A549 (cell line): ENCODE measurements around the gene PGPEP1.

Source experiments
- BHLHE40 ChIP-seq: IDR thresholded peaks from 2 replicates; pipeline ENCODE4 v1.6.1; 2012; ENCODE audit warnings: low read depth, low read length, inconsistent platforms
- EHMT2 ChIP-seq: fragments of 200-600 bp; sonication (generic); IDR thresholded peaks from 2 replicates; pipeline ENCODE4 v1.6.1; 2016; ENCODE audit warnings: antibody characterized with exemption, low read depth, mild to moderate bottlenecking, moderate library complexity
- JUN ChIP-seq, 2 experiments: fragments of >200 bp; sonication (Bioruptor Twin); formaldehyde crosslinking; IDR thresholded peaks; 2 replicates in 1 of 2; 3 replicates in 1 of 2; pipeline ENCODE4 v1.6.1; 2016 to 2017
- RAD21 ChIP-seq, 2 experiments: fragments of >200 bp in 1 of 2; sonication (Bioruptor Twin) in 1 of 2; formaldehyde crosslinking in 1 of 2; IDR thresholded peaks in 1 of 2; conservative IDR thresholded peaks in 1 of 2; 2 replicates in 1 of 2; 3 replicates in 1 of 2; pipeline ENCODE4 v1.6.1; 2012 to 2018; ENCODE audit warnings: inconsistent platforms in 1 of 2
- RCOR1 ChIP-seq: fragments of 150-350 bp; IDR thresholded peaks from 2 replicates; pipeline ENCODE4 v1.6.1; 2014; ENCODE audit warnings: antibody characterized with exemption, low read length, low read depth
- TF ChIP-seq, protein P1 (sequence below): IDR thresholded peaks from 2 replicates; pipeline ENCODE4 v1.6.1; 2012
- TF ChIP-seq, protein P2 (sequence below): fragments of >200 bp; sonication (Bioruptor Twin); formaldehyde crosslinking; IDR thresholded peaks from 3 replicates; pipeline ENCODE4 v1.5.1; 2016
- TF ChIP-seq, protein P3 (sequence below): fragments of 200-600 bp; sonication (generic); IDR thresholded peaks from 2 replicates; pipeline ENCODE4 v1.6.1; 2016; ENCODE audit warnings: antibody characterized with exemption, mild to moderate bottlenecking, moderate library complexity
- TF ChIP-seq, protein P4 (sequence below): fragments of 150-350 bp; IDR thresholded peaks from 2 replicates; pipeline ENCODE4 v1.6.1; 2014; ENCODE audit warnings: low read depth, mild to moderate bottlenecking, low read length

- TF ChIP-seq, protein P1, sequence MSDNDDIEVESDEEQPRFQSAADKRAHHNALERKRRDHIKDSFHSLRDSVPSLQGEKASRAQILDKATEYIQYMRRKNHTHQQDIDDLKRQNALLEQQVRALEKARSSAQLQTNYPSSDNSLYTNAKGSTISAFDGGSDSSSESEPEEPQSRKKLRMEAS, result peak; percentile 88
- TF ChIP-seq, protein P2, sequence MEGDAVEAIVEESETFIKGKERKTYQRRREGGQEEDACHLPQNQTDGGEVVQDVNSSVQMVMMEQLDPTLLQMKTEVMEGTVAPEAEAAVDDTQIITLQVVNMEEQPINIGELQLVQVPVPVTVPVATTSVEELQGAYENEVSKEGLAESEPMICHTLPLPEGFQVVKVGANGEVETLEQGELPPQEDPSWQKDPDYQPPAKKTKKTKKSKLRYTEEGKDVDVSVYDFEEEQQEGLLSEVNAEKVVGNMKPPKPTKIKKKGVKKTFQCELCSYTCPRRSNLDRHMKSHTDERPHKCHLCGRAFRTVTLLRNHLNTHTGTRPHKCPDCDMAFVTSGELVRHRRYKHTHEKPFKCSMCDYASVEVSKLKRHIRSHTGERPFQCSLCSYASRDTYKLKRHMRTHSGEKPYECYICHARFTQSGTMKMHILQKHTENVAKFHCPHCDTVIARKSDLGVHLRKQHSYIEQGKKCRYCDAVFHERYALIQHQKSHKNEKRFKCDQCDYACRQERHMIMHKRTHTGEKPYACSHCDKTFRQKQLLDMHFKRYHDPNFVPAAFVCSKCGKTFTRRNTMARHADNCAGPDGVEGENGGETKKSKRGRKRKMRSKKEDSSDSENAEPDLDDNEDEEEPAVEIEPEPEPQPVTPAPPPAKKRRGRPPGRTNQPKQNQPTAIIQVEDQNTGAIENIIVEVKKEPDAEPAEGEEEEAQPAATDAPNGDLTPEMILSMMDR, result no peak
- TF ChIP-seq, protein P3, sequence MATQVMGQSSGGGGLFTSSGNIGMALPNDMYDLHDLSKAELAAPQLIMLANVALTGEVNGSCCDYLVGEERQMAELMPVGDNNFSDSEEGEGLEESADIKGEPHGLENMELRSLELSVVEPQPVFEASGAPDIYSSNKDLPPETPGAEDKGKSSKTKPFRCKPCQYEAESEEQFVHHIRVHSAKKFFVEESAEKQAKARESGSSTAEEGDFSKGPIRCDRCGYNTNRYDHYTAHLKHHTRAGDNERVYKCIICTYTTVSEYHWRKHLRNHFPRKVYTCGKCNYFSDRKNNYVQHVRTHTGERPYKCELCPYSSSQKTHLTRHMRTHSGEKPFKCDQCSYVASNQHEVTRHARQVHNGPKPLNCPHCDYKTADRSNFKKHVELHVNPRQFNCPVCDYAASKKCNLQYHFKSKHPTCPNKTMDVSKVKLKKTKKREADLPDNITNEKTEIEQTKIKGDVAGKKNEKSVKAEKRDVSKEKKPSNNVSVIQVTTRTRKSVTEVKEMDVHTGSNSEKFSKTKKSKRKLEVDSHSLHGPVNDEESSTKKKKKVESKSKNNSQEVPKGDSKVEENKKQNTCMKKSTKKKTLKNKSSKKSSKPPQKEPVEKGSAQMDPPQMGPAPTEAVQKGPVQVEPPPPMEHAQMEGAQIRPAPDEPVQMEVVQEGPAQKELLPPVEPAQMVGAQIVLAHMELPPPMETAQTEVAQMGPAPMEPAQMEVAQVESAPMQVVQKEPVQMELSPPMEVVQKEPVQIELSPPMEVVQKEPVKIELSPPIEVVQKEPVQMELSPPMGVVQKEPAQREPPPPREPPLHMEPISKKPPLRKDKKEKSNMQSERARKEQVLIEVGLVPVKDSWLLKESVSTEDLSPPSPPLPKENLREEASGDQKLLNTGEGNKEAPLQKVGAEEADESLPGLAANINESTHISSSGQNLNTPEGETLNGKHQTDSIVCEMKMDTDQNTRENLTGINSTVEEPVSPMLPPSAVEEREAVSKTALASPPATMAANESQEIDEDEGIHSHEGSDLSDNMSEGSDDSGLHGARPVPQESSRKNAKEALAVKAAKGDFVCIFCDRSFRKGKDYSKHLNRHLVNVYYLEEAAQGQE, result no peak
- no peak for TF ChIP-seq EHMT2
- TF ChIP-seq BHLHE40, result peak; percentile 55; the same call in 1 of the 2 replicates
- TF ChIP-seq, protein P4, sequence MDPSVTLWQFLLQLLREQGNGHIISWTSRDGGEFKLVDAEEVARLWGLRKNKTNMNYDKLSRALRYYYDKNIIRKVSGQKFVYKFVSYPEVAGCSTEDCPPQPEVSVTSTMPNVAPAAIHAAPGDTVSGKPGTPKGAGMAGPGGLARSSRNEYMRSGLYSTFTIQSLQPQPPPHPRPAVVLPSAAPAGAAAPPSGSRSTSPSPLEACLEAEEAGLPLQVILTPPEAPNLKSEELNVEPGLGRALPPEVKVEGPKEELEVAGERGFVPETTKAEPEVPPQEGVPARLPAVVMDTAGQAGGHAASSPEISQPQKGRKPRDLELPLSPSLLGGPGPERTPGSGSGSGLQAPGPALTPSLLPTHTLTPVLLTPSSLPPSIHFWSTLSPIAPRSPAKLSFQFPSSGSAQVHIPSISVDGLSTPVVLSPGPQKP, result no peak
- TF ChIP-seq RAD21 (conservative IDR thresholded peaks at IDR 0.05 in 1 of 2, IDR thresholded peaks at IDR 0.05 in 1 of 2), result peak in 1 of 2 experiments; percentile 24; a peak in 1 of 5 replicates
- TF ChIP-seq RCOR1, result no peak
- peak; percentile 98 for TF ChIP-seq JUN (IDR thresholded peaks at IDR 0.05)
These were observed 39.7 kb downstream of the PGPEP1 start for GRCh38 chr19:18379803-18380747.
